GM12892 (cell line): ENCODE data around the gene PNPLA5.

Source experiments
- DNase-seq: peaks from one replicate; pipeline ENCODE4 v3.0.0; 2011; ENCODE audit not compliant: insufficient read length
- FAIRE-seq: peaks from 2 replicates; lab custom pipeline; 2011; peaks lifted over from hg19 to GRCh38; lab: Jason Lieb, UNC
- POLR2A ChIP-seq: IDR thresholded peaks from 2 replicates; pipeline ENCODE4 v1.6.1; 2011; ENCODE audit warnings: low read depth, low read length, control low read depth
- POLR2AphosphoS5 ChIP-seq: IDR thresholded peaks from 2 replicates; pipeline ENCODE4 v1.6.1; 2011; ENCODE audit warnings: low read depth, low read length, control low read depth
- TAF1 ChIP-seq: IDR thresholded peaks from 2 replicates; pipeline ENCODE4 v1.6.1; 2011; ENCODE audit warnings: low read depth, mild to moderate bottlenecking, control low read depth, low read length, borderline replicate concordance

PNPLA5 gene

GRCh38 chr22:43849731-43850130 is 42.1 kb downstream of the PNPLA5 start:
- DNase-seq (no peak), FAIRE-seq (no peak)
- no peak for TF ChIP-seq POLR2A
- TF ChIP-seq POLR2AphosphoS5 = no peak
- TF ChIP-seq TAF1 = no peak

- TF ChIP-seq POLR2AphosphoS5 (no peak), POLR2A (no peak), TAF1 (no peak)
- FAIRE-seq = no peak
- no peak for DNase-seq
These were observed 43.2 kb downstream of the PNPLA5 start for GRCh38 chr22:43848366-43849171.

GRCh38 chr22:43847376-43848289 is 44.2 kb downstream of the PNPLA5 start:
- DNase-seq (no peak), FAIRE-seq (no peak)
- TF ChIP-seq TAF1 (no peak), POLR2A (no peak), POLR2AphosphoS5 (no peak)

GRCh38 chr22:43846966-43847365 is 44.8 kb downstream of the PNPLA5 start:
- TF ChIP-seq TAF1 (no peak), POLR2A (no peak), POLR2AphosphoS5 (no peak)
- no peak for DNase-seq
- no peak for FAIRE-seq

- DNase-seq (no peak), FAIRE-seq (no peak)
- TF ChIP-seq POLR2AphosphoS5 (no peak), TAF1 (no peak), POLR2A (no peak)
These were observed 45.8 kb downstream of the PNPLA5 start for GRCh38 chr22:43845981-43846380.

- FAIRE-seq (no peak), DNase-seq (no peak)
- TF ChIP-seq POLR2A (no peak), POLR2AphosphoS5 (no peak), TAF1 (no peak)
These were observed 47.0 kb downstream of the PNPLA5 start for GRCh38 chr22:43844560-43845545.

GRCh38 chr22:43843783-43844530 is 47.9 kb downstream of the PNPLA5 start:
- DNase-seq (no peak), FAIRE-seq (no peak)
- TF ChIP-seq POLR2A = no peak

GRCh38 chr22:43841742-43842141 is 50.1 kb downstream of the PNPLA5 start:
- FAIRE-seq (no peak), DNase-seq (no peak)
- TF ChIP-seq TAF1 (no peak), POLR2A (no peak), POLR2AphosphoS5 (no peak)

GRCh38 chr22:43840851-43841250 is 51.0 kb downstream of the PNPLA5 start:
- DNase-seq (no peak), FAIRE-seq (no peak)
- TF ChIP-seq POLR2A (no peak), TAF1 (no peak), POLR2AphosphoS5 (no peak)

GRCh38 chr22:43840431-43840830 is 51.4 kb downstream of the PNPLA5 start:
- FAIRE-seq = no peak
- TF ChIP-seq POLR2A = no peak
- no peak for TF ChIP-seq TAF1
- TF ChIP-seq POLR2AphosphoS5 = no peak

More at GRCh38 chr22:43840431-43840830, 51.4 kb downstream of the PNPLA5 start:
- DNase-seq = no peak
